Left cardiac atrium (tissue), 4 donors: ENCODE measurements around the gene HYCC2. TPM values are rescaled to one million over a fixed set of nuclear protein-coding genes. Genes with fewer than 3 reads are reported as not detected.
"Not testable (repeated sequence)": the region's sequence is repeated elsewhere in the genome, so short reads cannot be mapped to it uniquely, and the experiment has no call there.

Experiments
- ATAC-seq, 2 donors: fragments of 200-7000 bp; cut with Tn5 transposase; one replicate each; pipeline ENCODE4 v1.9.1; 2020; ENCODE audit warnings: mild to moderate bottlenecking in 2 of 2, moderate library complexity in 2 of 2
- DNase-seq: peaks from one replicate; pipeline ENCODE4 v3.0.0-alpha.2; 2020
- intact Hi-C, 2 donors: fragments of 100-400 bp; cut with DNase I; formaldehyde crosslinking; loops; one replicate each; pipeline versions ENCODE4 v1.14.1 to v1.15.1; 2022 to 2023
- total RNA-seq, 2 donors: library from RNA; stranded (reverse); fragmentation: NEBNext Ultra II Directional; extraction: Animal tissue kit (Norgen Biotek cat#: 25700); gene quantifications; one replicate each; pipeline ENCODE4 v1.2.1, GENCODE V29; 2021
- donor health status: DM: no; HTN: yes; CAD: no.
- donor health status: DM: no; HTN: yes; CAD: no; lungs with severe emphysema.
- donor health status: DM: yes; HTN: yes; CAD: no.
- donor health status: Dilated cardiomyopathy.

HYCC2 gene
- total RNA-seq, 2 donors from 2014 or later: 15.2 to 17.9 TPM

DNA sequence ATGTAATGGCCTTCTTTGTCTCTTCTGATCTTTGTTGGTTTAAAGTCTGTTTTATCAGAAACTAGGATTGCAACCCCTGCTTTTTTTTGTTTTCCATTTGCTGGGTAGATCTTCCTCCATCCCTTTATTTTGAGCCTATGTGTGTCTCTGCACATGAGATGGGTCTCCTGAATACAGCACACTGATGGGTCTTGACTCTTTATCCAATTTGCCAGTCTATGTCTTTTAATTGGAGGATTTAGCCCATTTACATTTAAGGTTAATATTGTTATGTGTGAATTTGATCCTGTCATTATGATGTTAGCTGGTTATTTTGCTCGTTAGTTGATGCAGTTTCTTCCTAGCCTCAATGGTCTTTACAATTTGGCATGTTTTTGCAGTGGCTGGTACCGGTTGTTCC is 37.1 kb downstream of the HYCC2 start:
- intact Hi-C loops, ATAC-seq, DNase-seq: not testable (repeated sequence)

GRCh38 chr2:201024518-201024917 is 47.0 kb downstream of the HYCC2 start:
- ATAC-seq (no peak), DNase-seq (no peak)
- intact Hi-C loops: no loop called here

- intact Hi-C loops: no loop called here
- no peak for ATAC-seq
- DNase-seq: no peak
These were observed 49.6 kb downstream of the HYCC2 start for GRCh38 chr2:201021914-201022313.

Other genes starting within 250 kb of the HYCC2 start
- 10 to 100 TPM; 52.9 to 54.6 TPM for gene CLK1, start 207.0 kb downstream of the HYCC2 start, total RNA-seq
- 10 to 100 TPM; 22.6 to 25.9 TPM for gene PPIL3, start 182.6 kb downstream of the HYCC2 start, total RNA-seq
- gene NIF3L1, start 182.3 kb downstream of the HYCC2 start, total RNA-seq: 10 to 100 TPM; 17.0 to 20.2 TPM
- gene ORC2, start 108.0 kb downstream of the HYCC2 start, total RNA-seq: 10 to 100 TPM; 21.1 to 27.1 TPM
- gene NDUFB3, start 330 bp upstream of the HYCC2 start, total RNA-seq: 100 to 1,000 TPM; 325 to 342 TPM
- 100 to 1,000 TPM; 195 to 255 TPM for gene CFLAR, start 44.5 kb upstream of the HYCC2 start, total RNA-seq
- 1 to 10 TPM; 7.1 to 9.9 TPM for gene CASP10, start 111.5 kb upstream of the HYCC2 start, total RNA-seq
- 1 to 10 TPM; 5.4 to 7.4 TPM for gene CASP8, start 188.9 kb upstream of the HYCC2 start, total RNA-seq